HCT116 (cell line): Measurements from ENCODE around the gene HAAO. TPM values are rescaled to one million over a fixed set of nuclear protein-coding genes. Genes with fewer than 3 reads are reported as not detected.

ENCODE experiments used
- ATAC-seq: fragments of 200-7000 bp; cut with Tn5 transposase; 2 replicates; pipeline ENCODE4 v1.9.1; 2020; ENCODE audit warnings: mild to moderate bottlenecking, moderate library complexity
- BruUV-seq: library from RNA; stranded (reverse); fragments of 400-500 nt; replicated peaks from 2 replicates; lab custom pipeline; 2021; lab: Mats Ljungman, UMichigan
- CTCF ChIA-PET: fragments of 300-600 bp; sonication (Branson Sonifier 250); formaldehyde crosslinking; loops from one replicate; lab custom pipeline; 2021; ENCODE audit warnings: antibody characterized with exemption; lab: Charles Lee
- POLR2A ChIA-PET: fragments of 300-600, 350-600 bp; sonication (Branson Sonifier 250); formaldehyde crosslinking; loops from one replicate; lab custom pipeline; 2021; ENCODE audit warnings: antibody characterized with exemption; lab: Charles Lee
- RAD21 ChIA-PET, 2 experiments: fragments of 300-600 bp; sonication (Branson Sonifier 250); formaldehyde crosslinking; loops; one replicate each; lab custom pipeline; 2023; ENCODE audit warnings: low total read pairs in 2 of 2; ENCODE audit not compliant: uncharacterized antibody in 2 of 2, unreplicated experiment in 2 of 2, low non-redundant PET in 1 of 2; lab: Charles Lee
- DNase-seq: peaks from one replicate; pipeline ENCODE4 v3.0.0-alpha.2; 2010; ENCODE audit warnings: low read depth, low spot score
- H2AFZ ChIP-seq: fragments of 200-600 bp; shearing (Covaris generic), sonication (generic); 2 replicates; pipeline ENCODE4 v1.6.1; 2017; ENCODE audit warnings: low read depth, mixed run types, mixed read lengths, antibody characterized with exemption, low read length; ENCODE audit not compliant: poor library complexity, severe bottlenecking
- H3K27ac ChIP-seq: 2 replicates; pipeline ENCODE4 v1.5.1; 2012; ENCODE audit warnings: low read depth, low read length
- H3K27me3 ChIP-seq: fragments of 200-600 bp; sonication (generic); 2 replicates; pipeline ENCODE4 v1.6.1; 2016; ENCODE audit warnings: mixed run types, low read length, mixed read lengths; ENCODE audit not compliant: insufficient read depth
- H3K36me3 ChIP-seq, 2 experiments: fragments of 200-500 bp in 1 of 2; fragments of 200-600 bp in 1 of 2; sonication (Bioruptor generic) in 1 of 2; sonication (generic) in 1 of 2; 2 replicates each; pipeline versions ENCODE4 v1.5.1 to v1.6.1; 2014 to 2016; ENCODE audit warnings: low read length in 2 of 2, inconsistent platforms in 1 of 2, mixed read lengths in 1 of 2, mixed run types in 1 of 2; ENCODE audit not compliant: insufficient read depth in 2 of 2, control insufficient read depth in 1 of 2
- H3K4me1 ChIP-seq, 2 experiments: fragments of 200-600 bp in 1 of 2; sonication (generic) in 1 of 2; 2 replicates each; pipeline versions ENCODE4 v1.5.1 to v1.6.1; 2012 to 2017; ENCODE audit warnings: low read length in 2 of 2, inconsistent platforms in 1 of 2, mild to moderate bottlenecking in 1 of 2, mixed read lengths in 1 of 2, mixed run types in 1 of 2, moderate library complexity in 1 of 2; ENCODE audit not compliant: insufficient read depth in 2 of 2, control insufficient read depth in 1 of 2
- H3K4me2 ChIP-seq: fragments of 200-600 bp; sonication (generic); 2 replicates; pipeline ENCODE4 v1.6.1; 2017; ENCODE audit warnings: mixed run types, low read length, mixed read lengths
- H3K4me3 ChIP-seq, 2 experiments: fragments of 200-600 bp in 1 of 2; sonication (generic) in 1 of 2; replicated peaks in 1 of 2; 2 replicates each; pipeline ENCODE4 v1.5.1; 2011 to 2016; ENCODE audit warnings: low read length in 2 of 2, control low read depth in 1 of 2, low read depth in 1 of 2, mild to moderate bottlenecking in 1 of 2, mixed read lengths in 1 of 2, mixed run types in 1 of 2
- H3K79me2 ChIP-seq: fragments of 200-600 bp; sonication (generic); 2 replicates; pipeline ENCODE4 v1.6.1; 2017; ENCODE audit warnings: mild to moderate bottlenecking, mixed run types, low read length, moderate library complexity, mixed read lengths; ENCODE audit not compliant: insufficient read depth
- H3K9ac ChIP-seq: fragments of 200-600 bp; sonication (generic); 2 replicates; pipeline ENCODE4 v1.6.1; 2016; ENCODE audit warnings: low read length, mixed read lengths
- H3K9me2 ChIP-seq: fragments of 200-600 bp; sonication (generic), shearing (Covaris generic); 2 replicates; pipeline ENCODE4 v1.6.1; 2017; ENCODE audit warnings: mixed run types, mild to moderate bottlenecking, moderate library complexity; ENCODE audit not compliant: insufficient read depth
- H3K9me3 ChIP-seq, 2 experiments: fragments of 200-500 bp in 1 of 2; fragments of 200-600 bp in 1 of 2; sonication (Bioruptor generic) in 1 of 2; sonication (generic) in 1 of 2; 2 replicates each; pipeline ENCODE4 v1.6.1; 2014 to 2017; ENCODE audit warnings: low read length in 2 of 2, mixed read lengths in 2 of 2, inconsistent platforms in 1 of 2, low read depth in 1 of 2, mild to moderate bottlenecking in 1 of 2, mixed run types in 1 of 2, moderate library complexity in 1 of 2; ENCODE audit not compliant: control insufficient read depth in 1 of 2, insufficient read depth in 1 of 2
- H4K20me1 ChIP-seq: fragments of 200-600 bp; sonication (generic), shearing (Covaris generic); 2 replicates; pipeline ENCODE4 v1.6.1; 2017; ENCODE audit warnings: mixed run types, mild to moderate bottlenecking, moderate library complexity; ENCODE audit not compliant: insufficient read depth
- CBX3 ChIP-seq: IDR thresholded peaks from 2 replicates; pipeline ENCODE4 v1.6.1; 2012; ENCODE audit warnings: low read depth
- CEBPB ChIP-seq: IDR thresholded peaks from 2 replicates; pipeline ENCODE4 v1.6.1; 2012; ENCODE audit warnings: low read depth
- EGR1 ChIP-seq: IDR thresholded peaks from 2 replicates; pipeline ENCODE4 v1.6.1; 2012; ENCODE audit warnings: low read depth
- ELF1 ChIP-seq: IDR thresholded peaks from 2 replicates; pipeline ENCODE4 v1.6.1; 2012; ENCODE audit warnings: low read depth, borderline replicate concordance
- EZH2 ChIP-seq: fragments of 200-600 bp; sonication (generic); IDR thresholded peaks from 2 replicates; pipeline ENCODE4 v1.6.1; 2017; ENCODE audit warnings: antibody characterized with exemption, mixed run types
- EZH2phosphoT487 ChIP-seq: fragments of 200-600 bp; IDR thresholded peaks from 2 replicates; pipeline ENCODE4 v1.6.1; 2018; ENCODE audit warnings: antibody characterized with exemption, borderline replicate concordance
- FOSL1 ChIP-seq: IDR thresholded peaks from 2 replicates; pipeline ENCODE4 v1.6.1; 2012; ENCODE audit warnings: low read depth
- JUND ChIP-seq: IDR thresholded peaks from 2 replicates; pipeline ENCODE4 v1.6.1; 2012
- POLR2A ChIP-seq: IDR thresholded peaks from 2 replicates; pipeline ENCODE4 v1.7.0; 2011; ENCODE audit warnings: borderline replicate concordance; ENCODE audit not compliant: insufficient read depth, insufficient read length; ENCODE audit errors: extremely low read depth
- POLR2AphosphoS5 ChIP-seq: IDR thresholded peaks from 2 replicates; pipeline ENCODE4 v1.6.1; 2011; ENCODE audit warnings: mild to moderate bottlenecking, low read depth, low read length, moderate library complexity
- RAD21 ChIP-seq: IDR thresholded peaks from 2 replicates; pipeline ENCODE4 v1.6.1; 2012; ENCODE audit warnings: low read depth, mild to moderate bottlenecking
- SIN3A ChIP-seq: IDR thresholded peaks from 2 replicates; pipeline ENCODE4 v1.6.1; 2012; ENCODE audit warnings: low read depth
- SP1 ChIP-seq: IDR thresholded peaks from 2 replicates; pipeline ENCODE4 v1.6.1; 2012; ENCODE audit warnings: low read depth
- SRF ChIP-seq: IDR thresholded peaks from 2 replicates; pipeline ENCODE4 v1.6.1; 2012; ENCODE audit warnings: low read depth
- TCF7L2 ChIP-seq: IDR thresholded peaks from 2 replicates; pipeline ENCODE4 v1.7.0; 2011; ENCODE audit warnings: borderline replicate concordance, inconsistent platforms; ENCODE audit not compliant: insufficient read depth, insufficient read length; ENCODE audit errors: extremely low read depth
- ZFX ChIP-seq: fragments of 450-650 bp; IDR thresholded peaks from 2 replicates; pipeline ENCODE4 v1.6.1; 2017
- ZNF274 ChIP-seq: fragments of 200-500 bp; sonication (Bioruptor generic); IDR thresholded peaks from 2 replicates; pipeline ENCODE4 v1.6.1; 2014; ENCODE audit warnings: mild to moderate bottlenecking, low read depth, low read length, inconsistent platforms
- intact Hi-C: fragments of 100-400 bp; cut with micrococcal nuclease; formaldehyde crosslinking; loops from 2 replicates; pipeline ENCODE4 v1.10.0; 2022
- total RNA-seq: library from RNA; stranded (reverse); gene quantifications from one replicate; pipeline ENCODE4 v1.2.1, GENCODE V29; 2021; ENCODE audit not compliant: unreplicated experiment
- TF ChIP-seq, protein P1 (sequence below): IDR thresholded peaks from 2 replicates; pipeline ENCODE4 v1.6.1; 2012
- TF ChIP-seq, protein P2 (sequence below), 3 experiments: fragments of 200-600 bp in 1 of 3; sonication (generic) in 1 of 3; IDR thresholded peaks in 2 of 3; conservative IDR thresholded peaks in 1 of 3; 2 replicates each; pipeline ENCODE4 v1.5.1; 2012 to 2017; ENCODE audit warnings: low read depth in 2 of 3, low read length in 2 of 3, antibody characterized with exemption in 1 of 3, borderline replicate concordance in 1 of 3, control low read depth in 1 of 3, mild to moderate bottlenecking in 1 of 3, mixed read lengths in 1 of 3, mixed run types in 1 of 3, moderate library complexity in 1 of 3; ENCODE audit not compliant: insufficient read depth in 1 of 3
- TF ChIP-seq, protein P3 (sequence below): IDR thresholded peaks from 2 replicates; pipeline ENCODE4 v1.6.1; 2012

The HAAO gene
- total RNA-seq, 1 experiment from 2014 or later, result not detected

DNA sequence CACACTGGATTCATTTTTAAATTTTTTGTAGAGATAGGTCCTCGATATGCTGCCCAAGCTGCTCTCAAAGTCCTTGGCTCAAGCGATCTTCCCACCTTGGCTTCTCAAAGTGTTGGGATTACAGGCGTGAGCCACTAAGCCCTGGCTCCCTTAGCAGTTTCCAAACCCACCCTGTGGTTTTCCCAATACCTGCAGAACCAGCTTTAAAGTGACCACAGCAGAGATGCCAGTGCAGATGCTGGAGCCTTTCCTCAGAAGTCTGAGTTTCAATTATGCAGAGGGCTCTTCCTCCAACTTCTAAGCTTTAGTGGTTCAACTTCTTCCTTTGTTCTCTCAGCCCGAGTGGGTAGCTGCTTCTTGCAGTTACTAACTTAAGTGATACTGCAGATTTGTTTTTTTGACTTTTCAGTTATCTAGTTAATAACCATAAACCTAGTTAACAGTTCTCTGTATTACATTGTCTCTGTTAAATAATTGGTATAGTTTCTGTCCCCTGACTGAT lies 8.1 kb upstream of the HAAO start:
- Histone ChIP-seq H3K9me3 (no peaks in the 10 kb centered on the region), H3K4me3 (no peak overlapping the region), H3K9ac (no peak overlapping the region), H3K4me2 (no peak overlapping the region), H3K79me2 (no peaks in the 10 kb centered on the region), H3K27me3 (no peaks in the 10 kb centered on the region), H2AFZ (no peak overlapping the region), H3K4me1 (no peaks in the 10 kb centered on the region), H3K36me3 (no peaks in the 10 kb centered on the region), H3K27ac (no peak overlapping the region), H4K20me1 (no peaks in the 10 kb centered on the region), H3K9me2 (no peaks in the 10 kb centered on the region)
- ChIA-PET CTCF (no interaction called here), POLR2A (interaction anchor here (1.3 kb wide), 1 partner anchor 10 kb away, joined by 3 read pairs; no protein-coding TSS in a partner anchor), RAD21 (no interaction called here)
- intact Hi-C loops, result no loop called here
- TF ChIP-seq, protein P1, sequence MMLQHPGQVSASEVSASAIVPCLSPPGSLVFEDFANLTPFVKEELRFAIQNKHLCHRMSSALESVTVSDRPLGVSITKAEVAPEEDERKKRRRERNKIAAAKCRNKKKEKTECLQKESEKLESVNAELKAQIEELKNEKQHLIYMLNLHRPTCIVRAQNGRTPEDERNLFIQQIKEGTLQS, result no peak
- TF ChIP-seq, protein P2, sequence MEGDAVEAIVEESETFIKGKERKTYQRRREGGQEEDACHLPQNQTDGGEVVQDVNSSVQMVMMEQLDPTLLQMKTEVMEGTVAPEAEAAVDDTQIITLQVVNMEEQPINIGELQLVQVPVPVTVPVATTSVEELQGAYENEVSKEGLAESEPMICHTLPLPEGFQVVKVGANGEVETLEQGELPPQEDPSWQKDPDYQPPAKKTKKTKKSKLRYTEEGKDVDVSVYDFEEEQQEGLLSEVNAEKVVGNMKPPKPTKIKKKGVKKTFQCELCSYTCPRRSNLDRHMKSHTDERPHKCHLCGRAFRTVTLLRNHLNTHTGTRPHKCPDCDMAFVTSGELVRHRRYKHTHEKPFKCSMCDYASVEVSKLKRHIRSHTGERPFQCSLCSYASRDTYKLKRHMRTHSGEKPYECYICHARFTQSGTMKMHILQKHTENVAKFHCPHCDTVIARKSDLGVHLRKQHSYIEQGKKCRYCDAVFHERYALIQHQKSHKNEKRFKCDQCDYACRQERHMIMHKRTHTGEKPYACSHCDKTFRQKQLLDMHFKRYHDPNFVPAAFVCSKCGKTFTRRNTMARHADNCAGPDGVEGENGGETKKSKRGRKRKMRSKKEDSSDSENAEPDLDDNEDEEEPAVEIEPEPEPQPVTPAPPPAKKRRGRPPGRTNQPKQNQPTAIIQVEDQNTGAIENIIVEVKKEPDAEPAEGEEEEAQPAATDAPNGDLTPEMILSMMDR (IDR thresholded peaks at IDR 0.05 in 2 of 3, conservative IDR thresholded peaks at IDR 0.05 in 1 of 3; ENCODE audit: borderline replicate concordance in 1 of 3, insufficient read depth in 1 of 3, low read depth in 2 of 3, low read length in 2 of 3), result no peak
- no peak for TF ChIP-seq SIN3A
- no peak for TF ChIP-seq RAD21
- no peak for TF ChIP-seq ZFX
- TF ChIP-seq ELF1, result no peak
- no peak for TF ChIP-seq EZH2phosphoT487
- TF ChIP-seq TCF7L2, result no peak
- no peak for TF ChIP-seq FOSL1
- TF ChIP-seq SRF, result no peak
- TF ChIP-seq POLR2A, result no peak
- no peak for TF ChIP-seq POLR2AphosphoS5
- TF ChIP-seq JUND, result no peak
- no peak for TF ChIP-seq EGR1
- TF ChIP-seq CEBPB, result no peak
- no peak for TF ChIP-seq CBX3
- no peak for TF ChIP-seq ZNF274
- TF ChIP-seq SP1, result no peak
- no peak for TF ChIP-seq EZH2
- TF ChIP-seq, protein P3, sequence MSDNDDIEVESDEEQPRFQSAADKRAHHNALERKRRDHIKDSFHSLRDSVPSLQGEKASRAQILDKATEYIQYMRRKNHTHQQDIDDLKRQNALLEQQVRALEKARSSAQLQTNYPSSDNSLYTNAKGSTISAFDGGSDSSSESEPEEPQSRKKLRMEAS, result no peak
- ATAC-seq, result no peak
- DNase-seq, result no peak
- BruUV-seq, result no TSS peak
